ENCODE measurements around the gene C1orf159.
"Not testable (repeated sequence)": the region's sequence is repeated elsewhere in the genome, so short reads cannot be mapped to it uniquely, and the experiment has no call there.

The C1orf159 gene

GRCh38 chr1:1079408-1080121 is 36.3 kb downstream of the C1orf159 start:
- DNase-seq, result peak; percentile 19

- not testable (repeated sequence) for DNase-seq
Observed at GRCh38 chr1:1077396-1077795, 38.5 kb downstream of the C1orf159 start.

GRCh38 chr1:1075148-1075935 is 40.5 kb downstream of the C1orf159 start:
- no peak for DNase-seq

- no peak for DNase-seq
Observed at GRCh38 chr1:1074631-1075147, 41.2 kb downstream of the C1orf159 start.

GRCh38 chr1:1073743-1074587 is 41.9 kb downstream of the C1orf159 start, which contains the start of gene RNF223:
TSS of gene RNF223 (minus strand) at chr1:1074306. CDS start at chr1:1072566, 1,740 bp downstream.
- peak; percentile 23 for DNase-seq

- no peak for DNase-seq
Observed at GRCh38 chr1:1072849-1073742, 42.8 kb downstream of the C1orf159 start.

- DNase-seq, result no peak
Observed at GRCh38 chr1:1072299-1072848, 43.5 kb downstream of the C1orf159 start.

GRCh38 chr1:1071486-1072298 is 44.2 kb downstream of the C1orf159 start:
- DNase-seq, result no peak

- no peak for DNase-seq
Observed at GRCh38 chr1:1069711-1070676, 45.9 kb downstream of the C1orf159 start.

GRCh38 chr1:1069056-1069710 is 46.7 kb downstream of the C1orf159 start:
- peak; percentile 76 for DNase-seq

GRCh38 chr1:1068517-1069055 is 47.3 kb downstream of the C1orf159 start:
- DNase-seq, result peak; percentile 58

- DNase-seq, result no peak
Observed at GRCh38 chr1:1067860-1068516, 47.9 kb downstream of the C1orf159 start.

- DNase-seq, result no peak
Observed at GRCh38 chr1:1067284-1067859, 48.5 kb downstream of the C1orf159 start.

GRCh38 chr1:1066403-1067283 is 49.2 kb downstream of the C1orf159 start:
- no peak for DNase-seq

- not testable (repeated sequence) for DNase-seq
Observed at GRCh38 chr1:1065940-1066304, 50.0 kb downstream of the C1orf159 start.

- no peak for DNase-seq
Observed at GRCh38 chr1:1065265-1065939, 50.5 kb downstream of the C1orf159 start.

Data from NCI-H1436 (cell line).